ENCODE results near the gene SP2.

SP2 gene

DNA sequence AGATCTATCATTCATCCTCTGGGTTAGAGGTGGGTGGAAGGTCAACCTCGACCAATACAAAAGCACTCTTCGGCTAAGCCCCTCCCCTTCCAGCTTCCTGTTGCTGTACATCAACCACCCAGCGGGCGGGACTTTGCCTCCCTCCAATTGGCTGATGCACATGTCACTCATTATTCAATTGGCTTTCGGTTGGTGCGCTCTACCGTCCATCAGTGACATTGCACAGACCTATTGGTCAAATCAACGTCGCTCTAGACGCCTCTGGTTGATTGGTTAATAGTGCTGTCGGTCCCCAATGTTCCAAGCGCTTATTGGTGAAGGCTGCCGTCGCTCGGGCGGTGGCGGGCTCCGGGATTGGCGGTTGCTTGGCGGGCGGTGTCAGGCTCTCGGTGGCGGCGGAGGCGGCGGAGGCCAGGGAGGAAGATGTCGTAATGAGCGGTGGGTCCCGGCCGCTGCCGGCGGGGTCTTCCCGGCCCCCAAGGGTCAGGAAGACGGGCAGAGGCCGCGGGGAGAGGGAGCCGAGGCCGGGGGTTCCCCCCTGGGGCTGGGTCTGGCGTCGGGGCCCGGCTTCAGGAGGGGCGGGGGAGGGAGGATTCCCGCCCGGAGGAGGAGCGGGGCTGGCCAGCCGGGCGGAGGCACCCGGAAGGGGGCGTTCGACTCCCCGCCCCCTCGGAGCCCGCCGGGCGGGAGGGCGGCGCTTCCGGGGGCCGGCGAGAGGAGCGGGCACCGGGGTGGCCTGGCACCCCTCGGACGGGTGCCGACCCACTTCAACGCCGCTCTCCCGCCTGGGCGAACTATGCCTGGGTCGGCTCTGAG is at the start of gene SP2:
TSS of gene SP2 (plus strand) at position 381 of the 816 bp plus-strand sequence. CDS start at position 432, 51 bp downstream.
- peak; percentile 97 for DNase-seq (ENCODE audit: low read depth)

DNA sequence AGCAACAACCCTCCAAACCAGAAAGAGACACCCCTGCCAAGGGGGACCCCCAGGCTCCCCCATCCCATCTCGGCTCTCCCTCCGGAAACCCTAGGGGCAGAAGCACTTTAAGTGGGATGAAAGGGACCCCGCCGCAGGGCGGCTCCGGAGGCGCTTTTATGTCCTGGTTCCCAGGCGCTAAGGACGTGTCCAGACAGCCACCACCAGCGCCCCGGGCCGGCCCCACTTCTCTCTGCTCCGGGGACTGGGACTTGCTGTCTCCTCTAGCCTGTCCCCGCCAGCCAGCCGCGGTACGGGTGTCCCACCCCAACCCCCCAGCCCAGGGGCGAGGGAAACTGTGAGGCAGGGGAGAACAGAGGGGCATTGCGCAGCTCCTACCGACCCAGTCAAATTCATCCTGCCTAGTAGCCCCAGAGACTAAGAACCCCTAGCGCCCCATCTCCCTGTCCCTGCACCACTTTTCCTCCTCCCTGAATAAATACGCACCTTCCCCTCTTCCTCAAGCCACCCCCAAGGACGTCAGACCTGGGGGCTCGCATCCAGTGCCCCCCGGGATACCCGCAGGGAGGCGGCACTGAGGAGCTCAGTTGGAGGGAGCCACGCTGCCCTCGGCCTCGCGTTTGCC is 49.2 kb upstream of the SP2 start:
- DNase-seq (ENCODE audit: low read depth): no peak

DNA sequence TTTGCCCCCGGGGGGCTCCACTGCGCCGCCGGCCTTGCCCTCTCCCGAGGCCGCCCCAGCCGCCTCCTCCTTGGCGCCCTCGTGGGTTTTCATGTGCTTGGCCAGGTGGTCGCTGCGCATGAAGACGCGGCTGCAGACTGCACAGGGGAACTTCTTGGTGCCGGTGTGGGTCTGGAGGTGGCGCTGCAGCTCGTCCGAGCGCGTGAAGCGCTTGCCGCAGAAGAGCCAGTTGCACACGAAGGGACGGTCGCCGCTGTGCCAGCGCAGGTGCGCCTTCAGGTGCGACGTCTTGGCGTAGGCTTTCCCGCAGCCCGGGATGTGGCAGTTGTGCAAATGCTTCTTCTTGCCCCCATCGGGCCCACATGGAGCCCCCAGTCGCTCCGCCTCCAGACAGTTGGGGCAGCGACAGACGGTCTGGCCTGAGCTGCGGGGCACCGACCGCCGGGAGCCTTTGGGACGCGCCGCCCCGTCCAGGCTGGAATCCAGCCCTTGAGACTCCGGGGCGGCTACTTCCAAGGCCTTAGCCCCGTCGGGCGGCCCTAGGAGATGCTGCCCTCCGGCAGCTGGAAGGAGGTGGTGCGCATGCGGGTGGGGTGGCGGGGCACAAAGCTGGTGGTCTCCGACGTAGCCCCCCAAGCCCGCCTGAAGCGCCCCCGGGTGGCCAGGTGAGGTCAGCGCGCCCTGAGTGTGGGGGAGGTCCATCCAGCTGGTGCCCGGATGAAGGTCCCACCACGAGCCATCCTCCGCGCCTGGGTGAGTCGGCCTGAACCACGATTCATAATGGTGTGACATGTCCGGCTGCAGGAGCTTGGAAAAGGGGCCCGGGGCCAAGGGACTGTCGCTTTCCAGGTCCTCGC is 48.5 kb upstream of the SP2 start:
- DNase-seq (ENCODE audit: low read depth): no peak

DNA sequence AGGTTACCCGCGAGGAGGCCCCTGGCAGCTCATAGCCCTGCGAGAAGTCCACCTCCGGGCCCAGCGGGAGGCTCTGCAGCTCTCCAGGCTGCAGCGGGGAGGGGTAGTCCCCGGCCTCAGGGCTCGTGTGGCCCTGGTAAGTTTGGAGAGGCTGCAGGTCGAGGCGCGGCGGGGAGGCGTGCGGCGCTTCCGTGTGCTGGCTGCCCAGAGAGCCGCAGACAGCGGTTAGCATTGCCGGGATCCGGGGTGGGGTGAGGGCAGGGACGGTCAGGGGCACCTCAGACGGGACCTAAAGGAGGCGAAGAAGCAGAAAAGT is 47.9 kb upstream of the SP2 start:
- no peak for DNase-seq (ENCODE audit: low read depth)

DNA sequence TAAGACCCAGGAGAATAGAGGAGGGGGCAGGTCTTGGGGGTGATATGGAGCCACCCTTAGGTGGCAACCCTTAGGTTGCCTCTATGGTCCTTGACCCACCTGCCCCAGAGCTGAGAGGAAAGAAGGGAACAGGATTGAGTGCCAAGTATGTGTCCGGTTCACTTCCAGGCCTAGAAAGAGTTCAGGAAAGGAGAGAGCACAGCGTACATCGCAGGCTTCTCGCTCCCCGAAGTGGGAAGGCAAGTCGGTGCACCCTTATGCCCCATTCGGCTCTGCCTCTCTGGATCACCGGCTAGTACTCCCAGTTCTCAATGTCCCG is 45.7 kb upstream of the SP2 start:
- DNase-seq (ENCODE audit: low read depth): no peak

DNA sequence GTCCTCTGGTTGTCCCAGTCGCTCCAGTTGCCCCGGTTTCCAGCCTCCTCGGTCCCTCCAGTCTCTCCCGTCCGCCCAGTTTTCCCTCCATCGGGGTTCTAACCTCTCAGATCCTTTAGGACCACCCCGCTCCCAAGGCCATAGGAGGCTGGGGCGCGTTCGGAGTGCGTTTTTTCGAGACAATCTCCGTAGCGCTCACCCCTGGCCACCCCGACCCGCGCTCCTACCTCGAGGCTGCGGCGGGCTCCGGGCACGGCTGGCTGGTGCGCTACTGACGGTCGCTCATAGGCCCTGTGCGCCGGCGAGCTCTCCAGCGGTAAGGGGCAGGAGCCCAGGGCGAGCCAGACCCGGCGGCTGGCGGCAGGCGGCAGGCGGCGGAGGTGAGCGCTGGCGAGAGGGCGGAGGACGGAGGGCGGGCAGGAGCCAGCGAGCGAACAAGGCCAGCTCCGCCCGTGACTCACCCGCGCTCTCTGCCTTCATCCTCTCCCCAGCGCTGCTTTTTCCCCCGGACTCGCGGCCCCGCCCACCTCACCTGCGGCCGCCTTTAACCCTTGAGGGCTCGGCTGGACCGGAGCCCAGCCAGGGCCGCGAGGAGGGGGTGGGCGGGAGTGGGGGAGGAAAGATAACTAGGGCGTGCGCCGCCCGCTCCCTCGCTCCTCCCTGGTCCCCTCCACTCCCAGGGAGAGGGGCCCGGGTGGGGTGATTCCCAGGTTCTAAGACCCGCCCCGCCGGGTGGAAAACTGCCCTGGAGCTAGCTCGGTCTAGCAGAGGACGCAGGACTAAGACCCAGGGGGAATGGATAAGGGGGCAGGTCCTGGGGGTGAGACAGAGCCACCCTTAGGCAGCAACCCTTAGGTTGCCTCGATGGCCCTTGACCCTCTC is 45.1 kb upstream of the SP2 start, which contains the start of gene SP6:
TSS of gene SP6 (minus strand) at position 472 of the 882 bp plus-strand sequence. CDS start 2,734 bp downstream, outside the sequence.
- peak; percentile 30 for DNase-seq (ENCODE audit: low read depth)

DNA sequence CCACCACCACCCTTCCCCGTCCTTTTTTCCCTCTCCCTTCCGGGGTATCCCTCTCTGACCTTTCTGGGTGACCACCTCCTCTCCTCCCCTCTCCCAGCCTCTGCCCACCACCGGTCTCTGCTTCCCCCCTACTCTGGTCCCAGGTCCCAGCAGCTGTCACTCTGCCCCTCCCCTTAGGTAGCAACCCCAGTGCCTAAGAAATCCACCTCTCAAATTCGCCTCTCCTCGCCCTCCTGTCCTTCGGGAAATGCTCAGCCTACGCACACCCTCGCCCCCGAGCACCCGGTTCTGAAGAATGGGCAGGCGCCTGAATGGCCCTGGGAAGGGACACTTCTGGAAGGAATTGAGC is 44.3 kb upstream of the SP2 start:
- DNase-seq (ENCODE audit: low read depth): no peak

- DNase-seq (ENCODE audit: low read depth): no peak
Observed at GRCh38 chr17:47852113-47852949, 43.7 kb upstream of the SP2 start.

GRCh38 chr17:47853616-47854015 is 42.4 kb upstream of the SP2 start:
- DNase-seq (ENCODE audit: low read depth): no peak

DNA sequence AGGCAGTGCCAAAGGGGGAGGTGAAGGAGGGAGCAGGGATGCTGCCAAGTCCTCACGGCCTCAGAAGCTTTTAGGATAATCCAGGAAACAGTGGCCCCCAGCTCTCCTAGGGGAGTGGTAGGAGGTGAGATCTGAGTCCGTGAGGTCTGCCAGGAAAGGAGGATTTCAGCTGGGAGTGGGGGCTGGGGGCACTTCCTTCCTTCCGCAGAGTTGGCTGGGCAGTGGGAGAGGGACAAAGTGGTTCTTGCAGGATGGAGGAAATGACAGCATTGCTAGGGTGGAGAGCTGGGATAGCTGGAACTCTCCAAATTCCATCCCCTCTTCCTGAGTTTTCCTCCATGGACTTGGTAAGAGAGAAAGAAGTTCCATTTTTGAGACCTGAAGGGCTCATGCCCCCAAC is 40.3 kb upstream of the SP2 start:
- DNase-seq (ENCODE audit: low read depth): no peak

DNA sequence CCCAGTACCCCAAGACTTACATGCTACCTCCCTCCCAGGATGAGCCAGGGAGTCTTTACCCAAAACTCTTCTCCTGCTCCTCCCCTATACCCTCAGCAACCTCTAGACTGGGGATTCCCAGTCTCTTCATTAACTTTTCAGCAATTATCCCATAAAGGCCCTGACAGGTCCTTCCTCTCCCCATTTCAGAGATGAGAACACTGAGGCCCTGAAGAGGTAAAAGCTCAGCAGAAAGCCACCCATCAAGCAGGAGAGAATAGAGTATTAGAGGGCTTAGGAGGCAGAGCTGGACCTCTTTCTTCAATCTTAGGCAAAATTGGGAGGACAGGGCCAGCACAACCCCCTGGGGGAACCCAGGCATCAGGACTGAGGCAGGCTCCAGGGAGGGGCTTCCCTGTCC is 39.2 kb upstream of the SP2 start:
- DNase-seq (ENCODE audit: low read depth): no peak

DNA sequence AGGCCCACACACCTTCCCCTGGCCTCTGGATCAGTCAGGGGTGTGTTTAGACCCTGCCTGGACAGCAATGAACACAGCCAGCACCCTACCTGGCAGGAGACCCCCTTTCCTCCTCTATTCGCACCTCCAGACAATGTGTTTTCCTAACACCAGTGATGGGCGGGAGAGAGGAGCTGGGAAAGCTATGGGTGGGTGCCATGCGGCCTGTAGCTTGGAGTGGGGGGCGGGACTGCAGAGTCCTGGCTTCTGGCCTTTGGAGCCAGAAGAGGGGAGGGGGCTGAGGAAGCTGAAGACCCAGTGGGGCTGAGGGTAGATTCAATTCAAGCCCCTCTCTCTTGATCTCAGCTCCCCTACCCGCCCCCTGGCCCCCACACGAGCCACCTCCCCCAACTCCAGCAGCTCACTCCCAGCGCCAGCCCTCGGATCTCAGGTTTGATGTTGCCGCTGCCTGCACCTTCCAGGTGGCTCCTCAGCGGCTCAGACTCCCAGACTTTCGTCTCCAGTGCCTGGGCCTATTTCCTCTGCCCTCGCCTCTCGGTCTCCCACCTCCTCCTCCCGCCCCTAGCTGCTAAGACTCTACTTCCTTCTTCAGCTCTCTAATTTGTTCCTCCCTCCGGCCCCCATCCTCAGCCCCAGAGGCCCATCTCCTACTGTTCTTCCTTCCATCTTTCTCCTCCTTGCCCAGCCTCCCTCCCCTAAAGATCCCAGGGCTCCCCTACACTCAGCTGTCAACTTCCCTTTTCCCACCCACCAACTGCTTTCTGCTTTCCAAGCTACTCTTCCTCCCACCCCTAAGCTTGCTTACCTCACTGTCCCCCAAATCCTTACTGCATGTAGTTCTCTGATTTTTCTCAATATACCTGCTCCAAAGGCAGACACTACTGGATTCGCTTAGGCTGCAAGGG is 38.2 kb upstream of the SP2 start:
- DNase-seq (ENCODE audit: low read depth): no peak

DNA sequence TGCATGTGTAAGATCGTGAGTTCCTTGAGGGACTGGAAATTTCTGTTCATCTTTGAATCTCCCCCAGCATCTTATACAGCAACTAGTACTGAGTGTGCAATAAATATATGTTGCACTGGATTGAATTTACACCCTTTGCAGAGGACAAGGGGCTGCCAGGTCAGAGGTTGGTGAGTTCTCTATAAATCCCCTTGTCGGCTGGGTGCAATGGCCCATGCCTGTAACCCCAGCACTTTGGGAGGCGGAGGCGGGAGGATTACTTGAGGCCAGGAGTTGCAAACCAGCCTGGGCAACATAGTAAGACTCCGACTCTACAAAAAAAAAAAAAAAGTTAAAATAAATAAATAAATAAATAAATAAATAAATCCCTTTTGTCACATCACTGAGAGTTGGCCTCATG is 35.6 kb upstream of the SP2 start:
- no peak for DNase-seq (ENCODE audit: low read depth)

DNA sequence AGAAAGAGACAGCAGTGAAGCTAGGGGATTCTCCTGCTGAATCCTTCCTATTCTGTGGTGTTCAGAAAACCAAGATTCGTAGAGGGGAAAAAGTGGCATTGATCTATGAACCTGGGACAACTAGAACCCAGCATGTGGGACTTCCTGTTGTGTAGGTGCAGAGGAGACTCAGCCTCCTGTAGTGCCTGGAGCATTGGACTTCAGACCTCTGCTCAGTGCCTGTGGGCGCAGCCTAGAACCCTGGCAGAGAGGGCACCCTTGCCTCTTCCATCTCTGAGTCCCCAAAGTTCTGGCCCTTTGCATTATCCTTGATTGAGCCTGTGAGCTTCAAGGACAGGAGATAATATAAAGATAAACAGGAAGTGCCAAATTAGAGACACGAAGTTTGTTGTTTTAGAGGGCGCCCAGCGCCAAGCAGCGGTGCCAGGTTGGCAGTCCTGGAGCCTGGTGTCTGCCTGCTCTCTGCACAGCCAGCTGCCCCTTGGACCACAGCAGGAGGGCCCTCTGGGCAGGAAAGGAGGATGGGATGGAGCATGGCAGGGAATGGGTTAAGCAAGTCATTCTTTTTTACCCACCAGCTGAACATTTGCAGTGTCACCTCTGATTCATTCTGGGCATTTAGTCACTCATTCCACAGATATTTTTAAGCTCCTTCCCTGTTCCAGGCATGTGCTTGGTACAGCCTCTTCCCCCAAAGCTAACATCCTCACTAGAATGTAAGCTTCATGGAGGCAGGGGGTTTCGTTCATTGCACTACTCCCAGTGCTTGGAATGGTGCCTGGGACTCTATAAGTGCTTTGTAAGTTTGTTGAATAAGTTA is 33.2 kb upstream of the SP2 start:
- DNase-seq (ENCODE audit: low read depth): no peak

DNA sequence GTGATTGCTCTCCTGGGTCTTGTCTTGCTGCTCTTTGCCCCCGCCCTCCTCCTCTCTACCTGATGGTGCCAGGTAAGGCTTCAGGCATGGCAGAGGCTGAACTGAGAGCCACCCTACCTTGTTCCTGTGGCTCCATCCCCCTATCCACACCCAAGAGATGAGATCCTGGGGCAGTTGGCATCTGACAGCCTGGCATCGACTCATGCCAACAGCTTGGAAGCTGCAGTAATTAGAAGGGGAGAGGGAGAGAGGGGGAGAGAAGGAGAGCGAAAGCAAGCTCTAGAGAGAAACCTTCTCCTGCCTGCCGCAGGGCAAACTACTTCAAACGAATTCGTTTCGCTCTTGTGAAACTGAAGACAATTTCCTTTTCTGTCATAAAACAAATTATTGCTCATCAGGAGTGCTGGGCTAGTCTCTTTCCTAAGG is 31.2 kb upstream of the SP2 start:
- no peak for DNase-seq (ENCODE audit: low read depth)

GRCh38 chr17:47866941-47867340 is 29.1 kb upstream of the SP2 start:
- no peak for DNase-seq (ENCODE audit: low read depth)

- no peak for DNase-seq (ENCODE audit: low read depth)
Observed at GRCh38 chr17:47867813-47868533, 28.1 kb upstream of the SP2 start.

- DNase-seq (ENCODE audit: low read depth): no peak
Observed at GRCh38 chr17:47869114-47869513, 26.9 kb upstream of the SP2 start.

DNA sequence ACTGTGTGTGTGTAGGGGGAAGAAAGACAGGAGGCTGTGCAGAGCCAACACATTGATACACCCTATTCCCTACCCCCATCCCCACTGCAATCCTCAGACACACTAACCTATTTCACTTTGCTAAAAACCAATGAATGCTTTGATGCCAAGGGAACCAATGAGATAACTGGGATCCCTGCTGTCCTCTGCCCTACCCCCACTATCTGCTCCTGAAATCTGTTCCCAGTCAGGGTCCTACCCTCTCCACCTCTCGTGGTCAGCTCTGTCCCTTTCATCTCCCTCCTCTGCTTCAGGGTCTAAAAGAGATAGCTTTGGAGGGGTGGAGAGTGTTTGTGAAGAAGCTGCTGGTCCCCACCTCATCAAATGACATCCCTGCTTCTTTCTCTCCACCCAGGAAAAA is 26.0 kb upstream of the SP2 start:
- DNase-seq (ENCODE audit: low read depth): no peak
